ENCODE measurements around the gene CEP76.
"Not testable (repeated sequence)": the region's sequence is repeated elsewhere in the genome, so short reads cannot be mapped to it uniquely, and the experiment has no call there.

CEP76 gene

GRCh38 chr18:12640881-12641200 is 61.7 kb downstream of the CEP76 start:
- no peak for DNase-seq

- DNase-seq: no peak
Observed at GRCh38 chr18:12639990-12640880, 62.3 kb downstream of the CEP76 start.

GRCh38 chr18:12638644-12639124 is 63.8 kb downstream of the CEP76 start:
- DNase-seq: no peak

GRCh38 chr18:12637901-12638643 is 64.5 kb downstream of the CEP76 start:
- no peak for DNase-seq

GRCh38 chr18:12637393-12637792 is 65.1 kb downstream of the CEP76 start:
- DNase-seq: no peak

- DNase-seq: no peak
Observed at GRCh38 chr18:12631831-12632477, 70.6 kb downstream of the CEP76 start.

GRCh38 chr18:12630136-12630535 is 72.4 kb downstream of the CEP76 start:
- no peak for DNase-seq

GRCh38 chr18:12628706-12629702 is 73.5 kb downstream of the CEP76 start:
- no peak for DNase-seq

GRCh38 chr18:12627199-12627598 is 75.3 kb downstream of the CEP76 start:
- DNase-seq: not testable (repeated sequence)

- no peak for DNase-seq
Observed at GRCh38 chr18:12625241-12625640, 77.3 kb downstream of the CEP76 start.
